ENCODE measurements around the gene NRP1.

DNA sequence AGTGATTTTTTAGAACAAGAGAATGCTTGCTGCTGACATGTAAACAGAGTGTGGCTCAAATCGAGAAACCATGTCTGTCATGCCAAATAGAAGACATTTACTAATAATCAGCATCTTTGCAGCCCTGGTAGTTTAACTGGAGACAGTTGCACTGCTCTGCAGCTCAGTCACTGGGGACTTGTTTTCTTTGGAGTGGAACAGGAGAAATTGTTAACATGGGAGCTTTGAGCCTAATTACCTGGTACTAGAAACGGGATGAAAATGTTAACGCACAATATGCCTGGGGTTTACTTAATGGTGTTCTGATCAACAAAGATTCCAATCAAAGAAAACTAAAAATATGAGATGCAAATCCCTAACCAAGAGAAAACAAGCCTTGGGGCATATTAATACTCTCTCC lies 153.5 kb downstream of the NRP1 start:
- TF ChIP-seq, protein P1, sequence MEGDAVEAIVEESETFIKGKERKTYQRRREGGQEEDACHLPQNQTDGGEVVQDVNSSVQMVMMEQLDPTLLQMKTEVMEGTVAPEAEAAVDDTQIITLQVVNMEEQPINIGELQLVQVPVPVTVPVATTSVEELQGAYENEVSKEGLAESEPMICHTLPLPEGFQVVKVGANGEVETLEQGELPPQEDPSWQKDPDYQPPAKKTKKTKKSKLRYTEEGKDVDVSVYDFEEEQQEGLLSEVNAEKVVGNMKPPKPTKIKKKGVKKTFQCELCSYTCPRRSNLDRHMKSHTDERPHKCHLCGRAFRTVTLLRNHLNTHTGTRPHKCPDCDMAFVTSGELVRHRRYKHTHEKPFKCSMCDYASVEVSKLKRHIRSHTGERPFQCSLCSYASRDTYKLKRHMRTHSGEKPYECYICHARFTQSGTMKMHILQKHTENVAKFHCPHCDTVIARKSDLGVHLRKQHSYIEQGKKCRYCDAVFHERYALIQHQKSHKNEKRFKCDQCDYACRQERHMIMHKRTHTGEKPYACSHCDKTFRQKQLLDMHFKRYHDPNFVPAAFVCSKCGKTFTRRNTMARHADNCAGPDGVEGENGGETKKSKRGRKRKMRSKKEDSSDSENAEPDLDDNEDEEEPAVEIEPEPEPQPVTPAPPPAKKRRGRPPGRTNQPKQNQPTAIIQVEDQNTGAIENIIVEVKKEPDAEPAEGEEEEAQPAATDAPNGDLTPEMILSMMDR (conservative IDR thresholded peaks at IDR 0.05; ENCODE audit: low read depth, low read length) = no peak
- TF ChIP-seq EZH2 (IDR thresholded peaks at IDR 0.05; ENCODE audit: low read length, unreplicated experiment) = no peak
- no peak for TF ChIP-seq EZH2phosphoT487 (IDR thresholded peaks at IDR 0.05; ENCODE audit: borderline replicate concordance, low read length)

All from PC-3 (cell line).